ENCODE data around the gene SYDE2.

GRCh38 chr1:85202092-85202863 lies 1.5 kb upstream of the SYDE2 start:
- TF ChIP-seq CTCF (conservative IDR thresholded peaks at IDR 0.05), result no peak
- no peak for TF ChIP-seq ZFX (IDR thresholded peaks at IDR 0.05)

Data from C4-2B (cell line).